Measurements from ENCODE around the gene ZNF138. TPM values are rescaled to one million over a fixed set of nuclear protein-coding genes. Genes with fewer than 3 reads are reported as not detected.

Gene ZNF138
- total and polyA plus RNA-seq, 4 donors: 2.1 to 18.6 (median 5.2) TPM

DNA sequence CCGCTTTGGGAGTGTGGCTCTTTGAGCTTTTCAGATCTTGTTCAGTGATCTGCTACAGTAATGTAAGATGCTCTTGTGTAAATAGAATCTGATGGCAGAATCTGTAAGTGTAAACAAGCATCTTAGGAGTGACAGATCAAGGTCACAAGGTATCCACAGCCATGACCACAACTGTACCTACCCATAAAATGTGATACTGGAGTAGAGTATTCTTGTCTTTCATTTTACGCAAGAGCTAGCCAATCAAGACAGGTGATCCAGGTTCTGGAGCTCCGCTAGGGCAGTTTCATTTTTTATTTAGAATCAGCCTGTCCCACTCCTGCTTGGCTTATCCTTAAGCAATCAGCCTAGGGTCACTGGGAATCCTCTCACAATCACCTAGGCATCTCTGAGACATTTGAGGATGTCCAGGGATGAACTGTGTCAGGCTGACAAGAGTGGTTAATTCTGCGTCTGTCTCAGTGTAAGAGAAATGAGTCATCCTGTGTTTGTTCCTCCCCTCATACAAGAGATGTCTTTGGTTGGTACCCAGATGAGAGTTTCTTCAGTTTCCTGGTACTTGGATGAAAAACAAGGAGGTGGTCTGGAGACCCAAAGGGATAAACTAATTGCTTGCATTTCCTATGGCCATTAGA lies 13.6 kb downstream of the ZNF138 start:
- H3K9me3 ChIP-seq (ENCODE audit: control insufficient read depth in 4 of 4, insufficient read depth in 3 of 4, low read length in 3 of 4): no peaks in the 10 kb centered on the region
- DNase-seq (no peak), ATAC-seq (ENCODE audit: insufficient read depth, low FRiP score) (no peak)
- WGBS, 2 donors: 96% methylated on average over 4 of the region's 4 CpGs
- no peak overlapping the region for H3K27ac ChIP-seq (ENCODE audit: low read depth in 1 of 2, low read length in 1 of 2)
- TF ChIP-seq, protein P1, sequence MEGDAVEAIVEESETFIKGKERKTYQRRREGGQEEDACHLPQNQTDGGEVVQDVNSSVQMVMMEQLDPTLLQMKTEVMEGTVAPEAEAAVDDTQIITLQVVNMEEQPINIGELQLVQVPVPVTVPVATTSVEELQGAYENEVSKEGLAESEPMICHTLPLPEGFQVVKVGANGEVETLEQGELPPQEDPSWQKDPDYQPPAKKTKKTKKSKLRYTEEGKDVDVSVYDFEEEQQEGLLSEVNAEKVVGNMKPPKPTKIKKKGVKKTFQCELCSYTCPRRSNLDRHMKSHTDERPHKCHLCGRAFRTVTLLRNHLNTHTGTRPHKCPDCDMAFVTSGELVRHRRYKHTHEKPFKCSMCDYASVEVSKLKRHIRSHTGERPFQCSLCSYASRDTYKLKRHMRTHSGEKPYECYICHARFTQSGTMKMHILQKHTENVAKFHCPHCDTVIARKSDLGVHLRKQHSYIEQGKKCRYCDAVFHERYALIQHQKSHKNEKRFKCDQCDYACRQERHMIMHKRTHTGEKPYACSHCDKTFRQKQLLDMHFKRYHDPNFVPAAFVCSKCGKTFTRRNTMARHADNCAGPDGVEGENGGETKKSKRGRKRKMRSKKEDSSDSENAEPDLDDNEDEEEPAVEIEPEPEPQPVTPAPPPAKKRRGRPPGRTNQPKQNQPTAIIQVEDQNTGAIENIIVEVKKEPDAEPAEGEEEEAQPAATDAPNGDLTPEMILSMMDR (IDR thresholded peaks at IDR 0.05; ENCODE audit: control extremely low read depth, extremely low read depth): no peak
- no peaks in the 10 kb centered on the region for H3K4me1 ChIP-seq (ENCODE audit: control insufficient read depth in 5 of 5, insufficient read depth in 5 of 5, low read length in 5 of 5)
- H3K9ac ChIP-seq (ENCODE audit: insufficient read depth in 1 of 2, low read length in 2 of 2): no peak overlapping the region
- peaks cover 0 to 6% (median 4%) of the 10 kb centered on the region in 4 donors for H3K36me3 ChIP-seq (ENCODE audit: control insufficient read depth in 4 of 4, insufficient read depth in 4 of 4, low read length in 4 of 4)
- H3K27me3 ChIP-seq (ENCODE audit: control insufficient read depth in 3 of 3, insufficient read depth in 3 of 3, low read length in 2 of 3): no peaks in the 10 kb centered on the region
- H3K4me3 ChIP-seq: no peak overlapping the region

DNA sequence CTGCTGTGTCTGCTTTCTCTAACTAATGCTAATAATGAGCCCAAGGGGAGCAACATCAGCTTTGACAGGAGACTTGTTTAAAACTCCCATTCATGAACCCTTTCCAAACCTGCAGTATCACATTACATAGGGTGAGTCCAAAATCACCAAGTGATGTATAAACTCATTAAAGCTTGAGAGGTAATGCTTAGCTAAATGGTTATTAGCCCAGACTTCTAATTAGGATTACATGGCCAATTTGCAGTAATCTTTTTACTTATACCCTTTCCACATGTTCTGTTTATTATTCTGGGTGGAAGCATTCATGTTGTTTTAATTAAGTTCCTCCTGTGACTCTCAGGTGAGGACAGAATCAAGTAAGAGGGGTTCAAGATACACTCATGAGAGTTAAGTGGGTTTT lies 17.5 kb downstream of the ZNF138 start:
- Histone ChIP-seq H3K9ac (ENCODE audit: insufficient read depth in 1 of 2, low read length in 2 of 2) (no peak overlapping the region), H3K9me3 (ENCODE audit: control insufficient read depth in 4 of 4, insufficient read depth in 3 of 4, low read length in 3 of 4) (no peaks in the 10 kb centered on the region), H3K36me3 (ENCODE audit: control insufficient read depth in 4 of 4, insufficient read depth in 4 of 4, low read length in 4 of 4) (peaks cover 2 to 9% (median 4%) of the 10 kb centered on the region in 4 donors), H3K27ac (ENCODE audit: low read depth in 1 of 2, low read length in 1 of 2) (no peak overlapping the region), H3K27me3 (ENCODE audit: control insufficient read depth in 3 of 3, insufficient read depth in 3 of 3, low read length in 2 of 3) (no peaks in the 10 kb centered on the region), H3K4me1 (ENCODE audit: control insufficient read depth in 5 of 5, insufficient read depth in 5 of 5, low read length in 5 of 5) (no peaks in the 10 kb centered on the region), H3K4me3 (no peak overlapping the region)
- DNase-seq (no peak), ATAC-seq (ENCODE audit: insufficient read depth, low FRiP score) (no peak)
- TF ChIP-seq, protein P1 (IDR thresholded peaks at IDR 0.05; ENCODE audit: control extremely low read depth, extremely low read depth): no peak

- peaks cover 0 to 8% (median 3%) of the 10 kb centered on the region in 4 donors for H3K36me3 ChIP-seq (ENCODE audit: control insufficient read depth in 4 of 4, insufficient read depth in 4 of 4, low read length in 4 of 4)
- WGBS, 2 donors: 95 to 98% methylated on average over 1 of the region's 1 CpG
- H3K9me3 ChIP-seq (ENCODE audit: control insufficient read depth in 4 of 4, insufficient read depth in 3 of 4, low read length in 3 of 4): no peaks in the 10 kb centered on the region
- TF ChIP-seq, protein P1 (IDR thresholded peaks at IDR 0.05; ENCODE audit: control extremely low read depth, extremely low read depth): no peak
- H3K4me1 ChIP-seq (ENCODE audit: control insufficient read depth in 5 of 5, insufficient read depth in 5 of 5, low read length in 5 of 5): no peaks in the 10 kb centered on the region
- DNase-seq (no peak), ATAC-seq (ENCODE audit: insufficient read depth, low FRiP score) (no peak)
- H3K27me3 ChIP-seq (ENCODE audit: control insufficient read depth in 3 of 3, insufficient read depth in 3 of 3, low read length in 2 of 3): no peaks in the 10 kb centered on the region
- H3K27ac ChIP-seq (ENCODE audit: low read depth in 1 of 2, low read length in 1 of 2): no peak overlapping the region
- H3K9ac ChIP-seq (ENCODE audit: insufficient read depth in 1 of 2, low read length in 2 of 2): no peak overlapping the region
- H3K4me3 ChIP-seq: no peak overlapping the region
These were observed 36.7 kb downstream of the ZNF138 start for GRCh38 chr7:64830926-64831325.

DNA sequence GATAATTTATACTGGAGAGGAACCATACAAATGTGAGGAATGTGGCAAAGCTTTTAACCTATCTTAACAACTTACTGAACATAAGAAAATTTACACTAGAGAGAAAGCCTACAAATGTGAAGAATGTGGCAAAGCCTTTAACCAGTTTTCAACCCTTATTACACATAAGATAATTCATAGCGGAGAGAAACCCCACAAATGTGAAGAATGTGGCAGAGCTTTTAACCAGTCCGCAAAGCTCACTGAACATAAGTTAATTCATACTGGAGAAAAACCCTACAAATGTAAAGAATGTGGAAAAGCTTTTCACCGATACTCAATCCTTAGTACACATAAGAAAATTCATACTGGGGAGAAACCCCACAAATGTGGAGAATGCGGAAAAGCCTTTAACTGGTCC lies 37.9 kb downstream of the ZNF138 start:
- Histone ChIP-seq H3K9ac (ENCODE audit: insufficient read depth in 1 of 2, low read length in 2 of 2) (no peak overlapping the region), H3K9me3 (ENCODE audit: control insufficient read depth in 4 of 4, insufficient read depth in 3 of 4, low read length in 3 of 4) (no peaks in the 10 kb centered on the region), H3K4me3 (no peak overlapping the region), H3K27me3 (ENCODE audit: control insufficient read depth in 3 of 3, insufficient read depth in 3 of 3, low read length in 2 of 3) (no peaks in the 10 kb centered on the region), H3K27ac (ENCODE audit: low read depth in 1 of 2, low read length in 1 of 2) (no peak overlapping the region), H3K36me3 (ENCODE audit: control insufficient read depth in 4 of 4, insufficient read depth in 4 of 4, low read length in 4 of 4) (peaks cover 0 to 8% (median 3%) of the 10 kb centered on the region in 4 donors), H3K4me1 (ENCODE audit: control insufficient read depth in 5 of 5, insufficient read depth in 5 of 5, low read length in 5 of 5) (no peaks in the 10 kb centered on the region)
- ATAC-seq (ENCODE audit: insufficient read depth, low FRiP score): no peak
- no peak for DNase-seq
- 82 to 95% methylated on average over 4 of the region's 4 CpGs for WGBS, 2 donors
- TF ChIP-seq, protein P1 (IDR thresholded peaks at IDR 0.05; ENCODE audit: control extremely low read depth, extremely low read depth): no peak
